Renal pelvis (tissue), 4 donors: ENCODE measurements around the gene HPCA. TPM values are rescaled to one million over a fixed set of nuclear protein-coding genes. Genes with fewer than 3 reads are reported as not detected.

Experiments used
- DNase-seq: peaks from one replicate; pipeline ENCODE4 v3.0.0-alpha.2; 2013
- polyA plus RNA-seq, 3 donors: library from polyadenylated mRNA; unstranded; fragments of 120-200 nt; gene quantifications; one replicate each; pipeline ENCODE4 v1.2.1, GENCODE V29; 2013; ENCODE audit not compliant: insufficient read length in 3 of 3

The HPCA gene
- polyA plus RNA-seq, 3 donors, result 0.15 to 1.4 (median 0.62) TPM

- DNase-seq, result no peak
Measured at GRCh38 chr1:32888677-32889420, 2.6 kb downstream of the HPCA start.

- DNase-seq, result no peak
Measured at GRCh38 chr1:32889731-32890278, 3.5 kb downstream of the HPCA start.

- no peak for DNase-seq
Measured at GRCh38 chr1:32890516-32891240, 4.4 kb downstream of the HPCA start.

- no peak for DNase-seq
Measured at GRCh38 chr1:32891241-32891570, 4.9 kb downstream of the HPCA start.

- DNase-seq, result no peak
Measured at GRCh38 chr1:32891630-32892029, 5.3 kb downstream of the HPCA start.

- no peak for DNase-seq
Measured at GRCh38 chr1:32892368-32893197, 6.3 kb downstream of the HPCA start.

- no peak for DNase-seq
Measured at GRCh38 chr1:32893198-32894018, 7.1 kb downstream of the HPCA start.

GRCh38 chr1:32894019-32894600 is 7.8 kb downstream of the HPCA start:
- DNase-seq, result no peak

GRCh38 chr1:32894681-32895080 is 8.4 kb downstream of the HPCA start:
- DNase-seq, result no peak

- DNase-seq, result no peak
Measured at GRCh38 chr1:32895325-32896215, 9.3 kb downstream of the HPCA start.

GRCh38 chr1:32896451-32896850 is 10.2 kb downstream of the HPCA start:
- no peak for DNase-seq

GRCh38 chr1:32897082-32898049 is 11.1 kb downstream of the HPCA start:
- no peak for DNase-seq

- DNase-seq, result no peak
Measured at GRCh38 chr1:32898056-32898455, 11.8 kb downstream of the HPCA start.

- no peak for DNase-seq
Measured at GRCh38 chr1:32898958-32899357, 12.7 kb downstream of the HPCA start.

- no peak for DNase-seq
Measured at GRCh38 chr1:32899586-32900296, 13.4 kb downstream of the HPCA start.

GRCh38 chr1:32900371-32900955 is 14.2 kb downstream of the HPCA start:
- DNase-seq, result no peak

GRCh38 chr1:32900956-32901822 is 14.9 kb downstream of the HPCA start, which contains the start of gene TMEM54:
TSS of gene TMEM54 (minus strand) at chr1:32901389. CDS start at chr1:32901238, 151 bp downstream.
- no peak for DNase-seq
